ENCODE results near the gene PLPP4.

- no peak for TF ChIP-seq TCF12 (IDR thresholded peaks at IDR 0.05; ENCODE audit: low read depth, low read length)
- no peak for TF ChIP-seq CBX3 (IDR thresholded peaks at IDR 0.05; ENCODE audit: borderline replicate concordance, low read depth)
- TF ChIP-seq POLR2A (IDR thresholded peaks at IDR 0.05; ENCODE audit: low read depth, low read length) = no peak
- TF ChIP-seq CTCF (IDR thresholded peaks at IDR 0.05 in 2 of 3, conservative IDR thresholded peaks at IDR 0.05 in 1 of 3; ENCODE audit: control insufficient read depth in 2 of 3, extremely low read depth in 1 of 3, insufficient read depth in 1 of 3, low read depth in 3 of 3, low read length in 3 of 3) = no peak
- TF ChIP-seq EP300 (IDR thresholded peaks at IDR 0.05; ENCODE audit: borderline replicate concordance in 1 of 2, control insufficient read depth in 1 of 2, low read depth in 2 of 2, low read length in 2 of 2) = no peak
- no peak for TF ChIP-seq ZNF24 (IDR thresholded peaks at IDR 0.05)
- no peak for TF ChIP-seq HDAC6 (IDR thresholded peaks at IDR 0.05; ENCODE audit: unreplicated experiment)
- TF ChIP-seq E4F1 (IDR thresholded peaks at IDR 0.05; ENCODE audit: borderline replicate concordance, partially characterized antibody) = no peak
- TF ChIP-seq SMAD1 (IDR thresholded peaks at IDR 0.05; ENCODE audit: low read depth, partially characterized antibody) = no peak
- TF ChIP-seq PML (IDR thresholded peaks at IDR 0.05; ENCODE audit: low read length) = no peak
- TF ChIP-seq CHD2 (IDR thresholded peaks at IDR 0.05; ENCODE audit: borderline replicate concordance, low read depth, low read length) = no peak
- TF ChIP-seq CHD4 (IDR thresholded peaks at IDR 0.05) = no peak
Observed at GRCh38 chr10:120431251-120431651, 25.8 kb upstream of the PLPP4 start.

Data from GM12878 (cell line).